AG04450 (cell line): ENCODE results near the gene NXPE4. TPM values are rescaled to one million over a fixed set of nuclear protein-coding genes. Genes with fewer than 3 reads are reported as not detected.
"Not testable (repeated sequence)": the region's sequence is repeated elsewhere in the genome, so short reads cannot be mapped to it uniquely, and the experiment has no call there.

Source experiments
- CTCF ChIA-PET: fragments of 300-600, 350-600 bp; formaldehyde crosslinking; extraction: SDS; loops from one replicate; lab custom pipeline; 2022; ENCODE audit warnings: antibody characterized with exemption, inconsistent platforms; lab: Charles Lee
- POLR2A ChIA-PET: fragments of 350-600 bp; formaldehyde crosslinking; extraction: SDS; loops from one replicate; lab custom pipeline; 2021; ENCODE audit warnings: antibody characterized with exemption, inconsistent platforms; lab: Yijun Ruan, JAX
- DNase-seq: peaks from one replicate; pipeline ENCODE4 v3.0.0-alpha.2; 2011; ENCODE audit warnings: low read depth, low spot score
- H3K27ac ChIP-seq: one replicate; pipeline ENCODE4 v1.5.1; 2012; ENCODE audit warnings: low read depth, low read length, control low read depth
- H3K27me3 ChIP-seq: one replicate; pipeline ENCODE4 v1.6.0; 2012; ENCODE audit warnings: low read length; ENCODE audit not compliant: control insufficient read depth, insufficient read depth
- H3K4me3 ChIP-seq: 2 replicates; pipeline ENCODE4 v1.5.1; 2011; ENCODE audit warnings: mild to moderate bottlenecking, low read depth, low read length, control low read depth
- H3K9me3 ChIP-seq: 2 replicates; pipeline ENCODE4 v1.5.1; 2012; ENCODE audit warnings: low read length; ENCODE audit not compliant: control insufficient read depth, insufficient read depth
- polyA plus RNA-seq: library from polyadenylated mRNA; depleted of rRNA; stranded (reverse); fragments of >200 nt; gene quantifications from 2 replicates; pipeline ENCODE4 v1.2.3, GENCODE V29; 2011
- TF ChIP-seq, protein P1 (sequence below): IDR thresholded peaks from 2 replicates; pipeline ENCODE4 v1.5.1; 2011; ENCODE audit warnings: low read depth, low read length, control low read depth, inconsistent platforms

Gene NXPE4
- polyA plus RNA-seq, 1 experiment: not detected

GRCh38 chr11:114612686-114613085, 17.1 kb upstream of the NXPE4 start:
- no peaks in the 10 kb centered on the region for H3K9me3 ChIP-seq
- no peak overlapping the region for H3K27ac ChIP-seq
- TF ChIP-seq, protein P1, sequence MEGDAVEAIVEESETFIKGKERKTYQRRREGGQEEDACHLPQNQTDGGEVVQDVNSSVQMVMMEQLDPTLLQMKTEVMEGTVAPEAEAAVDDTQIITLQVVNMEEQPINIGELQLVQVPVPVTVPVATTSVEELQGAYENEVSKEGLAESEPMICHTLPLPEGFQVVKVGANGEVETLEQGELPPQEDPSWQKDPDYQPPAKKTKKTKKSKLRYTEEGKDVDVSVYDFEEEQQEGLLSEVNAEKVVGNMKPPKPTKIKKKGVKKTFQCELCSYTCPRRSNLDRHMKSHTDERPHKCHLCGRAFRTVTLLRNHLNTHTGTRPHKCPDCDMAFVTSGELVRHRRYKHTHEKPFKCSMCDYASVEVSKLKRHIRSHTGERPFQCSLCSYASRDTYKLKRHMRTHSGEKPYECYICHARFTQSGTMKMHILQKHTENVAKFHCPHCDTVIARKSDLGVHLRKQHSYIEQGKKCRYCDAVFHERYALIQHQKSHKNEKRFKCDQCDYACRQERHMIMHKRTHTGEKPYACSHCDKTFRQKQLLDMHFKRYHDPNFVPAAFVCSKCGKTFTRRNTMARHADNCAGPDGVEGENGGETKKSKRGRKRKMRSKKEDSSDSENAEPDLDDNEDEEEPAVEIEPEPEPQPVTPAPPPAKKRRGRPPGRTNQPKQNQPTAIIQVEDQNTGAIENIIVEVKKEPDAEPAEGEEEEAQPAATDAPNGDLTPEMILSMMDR: no peak
- CTCF ChIA-PET: no interaction called here
- DNase-seq: no peak
- POLR2A ChIA-PET: no interaction called here
- no peak overlapping the region for H3K4me3 ChIP-seq
- H3K27me3 ChIP-seq: no peaks in the 10 kb centered on the region

GRCh38 chr11:114612199-114612598, 16.6 kb upstream of the NXPE4 start:
- H3K27me3 ChIP-seq, POLR2A ChIA-PET, H3K4me3 ChIP-seq, H3K27ac ChIP-seq, H3K9me3 ChIP-seq, CTCF ChIA-PET, DNase-seq: not testable (repeated sequence)

- POLR2A ChIA-PET: no interaction called here
- DNase-seq: no peak
- H3K9me3 ChIP-seq: no peaks in the 10 kb centered on the region
- H3K27ac ChIP-seq: no peak overlapping the region
- CTCF ChIA-PET: no interaction called here
- TF ChIP-seq, protein P1: no peak
- H3K4me3 ChIP-seq: no peak overlapping the region
- H3K27me3 ChIP-seq: no peaks in the 10 kb centered on the region
Observed at GRCh38 chr11:114610984-114611944, 15.7 kb upstream of the NXPE4 start.

- ChIA-PET POLR2A (no interaction called here), CTCF (no interaction called here)
Observed at GRCh38 chr11:114610550-114610949, 15.0 kb upstream of the NXPE4 start.

DNA sequence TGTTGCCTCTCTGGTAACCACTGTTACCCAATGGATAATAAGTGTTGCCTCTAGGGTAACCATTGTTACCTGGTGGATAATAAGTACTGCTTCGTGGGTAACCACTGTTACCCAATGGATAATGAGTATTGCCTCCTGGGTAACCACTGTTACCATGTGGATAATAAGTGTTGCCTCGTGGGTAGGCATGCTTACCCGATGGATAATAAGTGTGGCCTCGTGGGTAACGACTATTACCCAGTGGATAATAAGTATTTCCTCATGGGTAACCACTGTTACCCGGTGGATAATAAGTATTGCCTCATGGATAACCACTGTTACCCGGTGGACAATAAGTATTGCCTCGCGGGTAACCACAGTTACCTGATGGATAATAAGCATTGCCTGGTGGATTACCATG, 13.8 kb upstream of the NXPE4 start:
- H3K4me3 ChIP-seq: no peak overlapping the region
- TF ChIP-seq, protein P1: no peak
- POLR2A ChIA-PET: no interaction called here
- CTCF ChIA-PET: no interaction called here
- DNase-seq: no peak
- no peaks in the 10 kb centered on the region for H3K27me3 ChIP-seq
- no peak overlapping the region for H3K27ac ChIP-seq
- no peaks in the 10 kb centered on the region for H3K9me3 ChIP-seq

More at GRCh38 chr11:114610550-114610949, 15.0 kb upstream of the NXPE4 start:
- no peak for DNase-seq
- TF ChIP-seq, protein P1: no peak
- no peak overlapping the region for H3K27ac ChIP-seq
- H3K27me3 ChIP-seq: no peaks in the 10 kb centered on the region
- no peak overlapping the region for H3K4me3 ChIP-seq
- no peaks in the 10 kb centered on the region for H3K9me3 ChIP-seq

DNA sequence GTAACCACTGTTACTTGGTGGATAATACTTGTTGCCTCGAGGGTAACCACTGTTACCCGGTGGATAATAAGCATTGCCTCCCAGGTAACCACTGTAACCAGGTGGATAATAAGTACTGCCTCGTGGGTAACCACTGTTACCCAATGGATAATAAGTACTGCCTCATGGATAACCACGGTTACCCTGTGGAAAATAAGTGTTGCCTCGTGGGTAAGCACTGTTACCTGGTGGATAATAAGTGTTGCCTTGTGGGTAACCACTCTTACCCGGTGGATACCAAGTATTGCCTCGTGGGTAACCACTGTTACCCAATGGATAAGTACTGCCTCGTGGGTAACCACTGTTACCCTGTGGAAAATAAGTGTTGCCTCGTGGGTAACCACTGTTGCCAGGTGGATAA, 13.0 kb upstream of the NXPE4 start:
- H3K27ac ChIP-seq, CTCF ChIA-PET, POLR2A ChIA-PET, H3K27me3 ChIP-seq, H3K9me3 ChIP-seq, DNase-seq, H3K4me3 ChIP-seq: not testable (repeated sequence)
